NK-92 (cell line): ENCODE results near the gene MRPL38.

Source experiments
- DNase-seq: peaks from one replicate; lab custom pipeline; 2025; ENCODE audit not compliant: unreplicated experiment; lab: John Stamatoyannopoulos, UW

The MRPL38 gene

GRCh38 chr17:75920045-75920560 lies 15.4 kb upstream of the MRPL38 start:
- no peak for DNase-seq

- DNase-seq, result no peak
Observed at GRCh38 chr17:75919611-75920010, 14.9 kb upstream of the MRPL38 start.

GRCh38 chr17:75917917-75918445 lies 13.3 kb upstream of the MRPL38 start:
- DNase-seq, result no peak

GRCh38 chr17:75917141-75917916 lies 12.6 kb upstream of the MRPL38 start:
- DNase-seq, result no peak

- DNase-seq, result no peak
Observed at GRCh38 chr17:75915268-75915667, 10.6 kb upstream of the MRPL38 start.

GRCh38 chr17:75914643-75915267 lies 10.1 kb upstream of the MRPL38 start:
- DNase-seq, result no peak

- DNase-seq, result no peak
Observed at GRCh38 chr17:75913537-75914210, 9.0 kb upstream of the MRPL38 start.

GRCh38 chr17:75910699-75911098 lies 6.0 kb upstream of the MRPL38 start:
- no peak for DNase-seq

- DNase-seq, result no peak
Observed at GRCh38 chr17:75909812-75910274, 5.2 kb upstream of the MRPL38 start.

- no peak for DNase-seq
Observed at GRCh38 chr17:75909051-75909811, 4.5 kb upstream of the MRPL38 start.

GRCh38 chr17:75908201-75908600 lies 3.5 kb upstream of the MRPL38 start:
- no peak for DNase-seq

GRCh38 chr17:75906143-75906884 lies 1.6 kb upstream of the MRPL38 start:
- no peak for DNase-seq

GRCh38 chr17:75902406-75902805 lies 2.3 kb downstream of the MRPL38 start:
- DNase-seq, result no peak

- DNase-seq, result no peak
Observed at GRCh38 chr17:75901727-75902126, 3.0 kb downstream of the MRPL38 start.

GRCh38 chr17:75900691-75901533 lies 3.8 kb downstream of the MRPL38 start:
- DNase-seq, result no peak

GRCh38 chr17:75899767-75900468 lies 4.8 kb downstream of the MRPL38 start:
- DNase-seq, result no peak

GRCh38 chr17:75899353-75899752 lies 5.3 kb downstream of the MRPL38 start:
- no peak for DNase-seq

GRCh38 chr17:75898791-75899190 lies 5.9 kb downstream of the MRPL38 start:
- no peak for DNase-seq

- DNase-seq, result no peak
Observed at GRCh38 chr17:75898065-75898464, 6.6 kb downstream of the MRPL38 start.
